PC-9 (cell line): ENCODE measurements around the gene TMEM132D. TPM values are rescaled to one million over a fixed set of nuclear protein-coding genes. Genes with fewer than 3 reads are reported as not detected.

ENCODE experiments used
- BruUV-seq: library from RNA; stranded (reverse); fragments of 400-500 nt; replicated peaks from 2 replicates; lab custom pipeline; 2021; lab: Mats Ljungman, UMichigan
- CTCF ChIA-PET: fragments of 300-600 bp; sonication (Branson Sonifier 250); formaldehyde crosslinking; loops from one replicate; lab custom pipeline; 2022; ENCODE audit warnings: antibody characterized with exemption; lab: Charles Lee
- POLR2A ChIA-PET: fragments of 300-600 bp; sonication (Branson Sonifier 250); formaldehyde crosslinking; loops from one replicate; lab custom pipeline; 2022; ENCODE audit warnings: antibody characterized with exemption; ENCODE audit not compliant: unreplicated experiment; lab: Charles Lee
- DNase-seq, 2 experiments: peaks; one replicate each; pipeline versions ENCODE4 v3.0.0 to v3.0.0-alpha.2; 2015 to 2022; ENCODE audit warnings: mixed read lengths in 1 of 2
- H2AFZ ChIP-seq: fragments of 200-600 bp; sonication (generic); 2 replicates; pipeline ENCODE4 v1.8.1; 2017; ENCODE audit warnings: antibody characterized with exemption
- H3F3A ChIP-seq: fragments of 200-600 bp; sonication (generic); 2 replicates; pipeline ENCODE4 v1.8.1; 2017; ENCODE audit warnings: antibody characterized with exemption, mild to moderate bottlenecking, low read depth; ENCODE audit not compliant: insufficient read depth
- H3K27ac ChIP-seq: fragments of 200-600 bp; sonication (generic); 2 replicates; pipeline ENCODE4 v1.6.1; 2016; ENCODE audit warnings: mixed run types
- H3K27me3 ChIP-seq: fragments of 200-600 bp; sonication (generic); 2 replicates; pipeline ENCODE4 v1.6.1; 2016; ENCODE audit warnings: low read depth, mixed run types; ENCODE audit not compliant: insufficient read depth
- H3K36me3 ChIP-seq: fragments of 200-600 bp; sonication (generic); 2 replicates; pipeline ENCODE4 v1.6.1; 2016; ENCODE audit warnings: low read depth, mixed run types
- H3K4me1 ChIP-seq: fragments of 200-600 bp; sonication (generic); replicated peaks from 2 replicates; pipeline ENCODE4 v1.6.1; 2016; ENCODE audit warnings: mixed run types; ENCODE audit not compliant: insufficient read depth
- H3K4me2 ChIP-seq: fragments of 200-600 bp; sonication (generic); 2 replicates; pipeline ENCODE4 v1.6.1; 2017; ENCODE audit warnings: mixed run types
- H3K4me3 ChIP-seq: fragments of 200-600 bp; sonication (generic); 2 replicates; pipeline ENCODE4 v1.6.1; 2016; ENCODE audit warnings: mixed run types
- H3K79me2 ChIP-seq: fragments of 200-600 bp; sonication (generic); 2 replicates; pipeline ENCODE4 v1.6.1; 2017; ENCODE audit warnings: low read depth, mixed run types
- H3K9me2 ChIP-seq: fragments of 200-600 bp; sonication (generic); 2 replicates; pipeline ENCODE4 v1.8.1; 2017; ENCODE audit warnings: mild to moderate bottlenecking; ENCODE audit not compliant: insufficient read depth
- H3K9me3 ChIP-seq: fragments of 200-600 bp; sonication (generic); 2 replicates; pipeline ENCODE4 v1.8.1; 2016; ENCODE audit warnings: low read depth; ENCODE audit not compliant: insufficient read depth
- H4K20me1 ChIP-seq: fragments of 200-600 bp; sonication (generic); 2 replicates; pipeline ENCODE4 v1.8.1; 2017; ENCODE audit not compliant: insufficient read depth
- EZH2 ChIP-seq: fragments of 200-600 bp; sonication (generic); IDR thresholded peaks from 2 replicates; pipeline ENCODE4 v1.8.0; 2017; ENCODE audit warnings: antibody characterized with exemption, low read depth
- intact Hi-C: fragments of 100-400 bp; cut with micrococcal nuclease; formaldehyde crosslinking; loops from one replicate; pipeline ENCODE4 v1.10.0; 2022; ENCODE audit not compliant: unreplicated experiment
- total RNA-seq: library from RNA; stranded (reverse); gene quantifications from 2 replicates; pipeline ENCODE4 v1.2.3, GENCODE V29; 2021
- TF ChIP-seq, protein P1 (sequence below): fragments of 200-600 bp; sonication (generic); conservative IDR thresholded peaks from 2 replicates; pipeline ENCODE4 v1.6.1; 2017; ENCODE audit warnings: mixed run types, antibody characterized with exemption, mild to moderate bottlenecking, moderate library complexity

The TMEM132D gene
- total RNA-seq, 1 experiment from 2014 or later, result not detected

DNA sequence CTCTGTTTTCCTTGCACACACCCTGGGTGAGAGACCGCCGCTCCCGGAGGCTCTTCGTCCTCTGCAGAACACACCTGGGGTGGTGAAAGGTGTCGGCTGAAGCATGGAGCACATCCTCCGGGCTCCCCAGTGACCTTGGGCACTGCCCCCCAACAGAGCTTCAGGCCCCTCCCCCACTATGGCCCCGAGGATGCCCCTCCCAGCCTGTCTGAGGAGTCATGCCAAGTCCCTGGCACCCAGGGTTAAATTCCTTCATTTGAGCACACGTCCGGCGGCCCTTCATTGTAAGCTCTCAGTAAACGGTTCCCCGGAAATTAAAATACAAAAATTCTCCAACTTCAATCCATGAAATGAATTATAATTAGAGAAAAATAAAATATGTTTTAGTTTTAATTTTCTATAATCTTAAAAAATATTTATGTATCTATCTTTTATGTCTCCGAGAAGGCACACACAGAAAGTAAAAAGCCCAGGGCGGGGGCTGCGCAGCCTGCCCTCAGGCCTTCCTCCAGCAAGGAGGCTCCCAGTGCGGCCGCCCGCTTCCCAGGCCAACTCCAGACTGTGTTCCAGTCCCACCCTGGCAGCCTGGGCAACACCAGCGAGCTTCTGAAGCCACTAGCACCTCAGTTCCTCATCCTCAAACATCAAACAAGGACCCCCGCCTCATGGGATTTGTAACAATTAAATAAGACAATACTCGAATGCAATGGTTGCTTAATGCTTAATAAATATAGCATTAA, 63.5 kb downstream of the TMEM132D start:
- Histone ChIP-seq H3F3A (no peaks in the 10 kb centered on the region), H3K9me3 (no peaks in the 10 kb centered on the region), H3K4me1 (no peaks in the 10 kb centered on the region), H3K4me2 (no peak overlapping the region), H3K4me3 (no peak overlapping the region), H4K20me1 (no peaks in the 10 kb centered on the region), H3K9me2 (no peaks in the 10 kb centered on the region), H3K27ac (no peak overlapping the region), H3K36me3 (no peaks in the 10 kb centered on the region), H3K79me2 (no peaks in the 10 kb centered on the region), H3K27me3 (peaks cover 51% of the 10 kb centered on the region), H2AFZ (no peak overlapping the region)
- intact Hi-C loops, result no loop called here
- no peak for TF ChIP-seq EZH2
- BruUV-seq, result no TSS peak
- DNase-seq, result no peak
- CTCF ChIA-PET, result no interaction called here
- POLR2A ChIA-PET, result no interaction called here

DNA sequence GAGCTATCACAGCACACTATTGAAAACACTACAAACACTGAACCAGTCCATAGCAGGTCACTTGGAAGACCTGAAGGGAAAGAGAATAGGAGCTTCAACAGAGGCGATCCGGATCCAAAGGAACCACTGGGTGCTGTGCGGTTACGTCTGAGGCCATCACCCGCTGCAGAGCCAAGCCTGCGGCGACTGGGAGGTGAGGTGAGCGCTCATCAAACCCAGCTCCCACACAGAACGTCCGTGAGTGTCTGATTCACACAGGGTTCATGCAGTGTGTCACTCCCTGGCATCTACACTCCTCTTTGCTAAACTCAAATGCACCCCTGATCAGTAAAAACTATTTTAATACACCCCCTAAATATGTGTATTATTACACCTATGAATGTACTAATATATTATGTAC, 64.1 kb downstream of the TMEM132D start:
- TF ChIP-seq, protein P1, sequence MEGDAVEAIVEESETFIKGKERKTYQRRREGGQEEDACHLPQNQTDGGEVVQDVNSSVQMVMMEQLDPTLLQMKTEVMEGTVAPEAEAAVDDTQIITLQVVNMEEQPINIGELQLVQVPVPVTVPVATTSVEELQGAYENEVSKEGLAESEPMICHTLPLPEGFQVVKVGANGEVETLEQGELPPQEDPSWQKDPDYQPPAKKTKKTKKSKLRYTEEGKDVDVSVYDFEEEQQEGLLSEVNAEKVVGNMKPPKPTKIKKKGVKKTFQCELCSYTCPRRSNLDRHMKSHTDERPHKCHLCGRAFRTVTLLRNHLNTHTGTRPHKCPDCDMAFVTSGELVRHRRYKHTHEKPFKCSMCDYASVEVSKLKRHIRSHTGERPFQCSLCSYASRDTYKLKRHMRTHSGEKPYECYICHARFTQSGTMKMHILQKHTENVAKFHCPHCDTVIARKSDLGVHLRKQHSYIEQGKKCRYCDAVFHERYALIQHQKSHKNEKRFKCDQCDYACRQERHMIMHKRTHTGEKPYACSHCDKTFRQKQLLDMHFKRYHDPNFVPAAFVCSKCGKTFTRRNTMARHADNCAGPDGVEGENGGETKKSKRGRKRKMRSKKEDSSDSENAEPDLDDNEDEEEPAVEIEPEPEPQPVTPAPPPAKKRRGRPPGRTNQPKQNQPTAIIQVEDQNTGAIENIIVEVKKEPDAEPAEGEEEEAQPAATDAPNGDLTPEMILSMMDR, result no peak
- no peak for TF ChIP-seq EZH2
- H3K4me2 ChIP-seq, result no peak overlapping the region
- CTCF ChIA-PET, result no interaction called here

DNA sequence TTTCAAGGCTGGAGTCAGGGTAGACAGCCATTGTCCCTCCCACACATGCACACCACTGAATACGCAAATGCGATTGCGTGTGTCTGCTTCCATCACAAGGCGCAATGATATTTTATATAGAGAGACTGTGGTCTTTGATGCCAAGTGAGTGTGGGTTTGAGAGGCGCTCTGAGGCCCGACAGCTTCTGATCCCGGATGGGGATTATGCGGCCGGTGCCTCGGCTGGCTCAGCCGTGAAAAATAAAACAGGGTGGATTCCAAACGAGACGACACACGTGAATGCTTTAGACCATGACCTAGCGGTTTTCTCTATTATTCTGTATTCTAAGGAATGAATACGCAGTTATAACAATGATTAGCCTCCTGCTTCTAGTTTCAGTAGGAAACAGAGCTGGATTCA, 72.5 kb downstream of the TMEM132D start:
- intact Hi-C loops, result no loop called here
- no peak overlapping the region for H3K4me2 ChIP-seq
- H3F3A ChIP-seq, result no peaks in the 10 kb centered on the region
- no peaks in the 10 kb centered on the region for H3K4me1 ChIP-seq
- H4K20me1 ChIP-seq, result no peaks in the 10 kb centered on the region
- POLR2A ChIA-PET, result no interaction called here
- BruUV-seq, result no TSS peak
- CTCF ChIA-PET, result no interaction called here
- H3K9me2 ChIP-seq, result no peaks in the 10 kb centered on the region
- H3K27ac ChIP-seq, result no peak overlapping the region
- no peak overlapping the region for H2AFZ ChIP-seq
- TF ChIP-seq, protein P1, result no peak
- TF ChIP-seq EZH2, result no peak
- H3K79me2 ChIP-seq, result no peaks in the 10 kb centered on the region
- no peak overlapping the region for H3K4me3 ChIP-seq
- no peak for DNase-seq
- H3K27me3 ChIP-seq, result peaks cover 48% of the 10 kb centered on the region
- H3K9me3 ChIP-seq, result no peaks in the 10 kb centered on the region
- no peaks in the 10 kb centered on the region for H3K36me3 ChIP-seq

More for the DNA sequence above, 64.1 kb downstream of the TMEM132D start:
- H3K9me2 ChIP-seq, result no peaks in the 10 kb centered on the region
- no peak overlapping the region for H2AFZ ChIP-seq
- DNase-seq, result no peak
- H3K79me2 ChIP-seq, result no peaks in the 10 kb centered on the region
- intact Hi-C loops, result no loop called here
- no peaks in the 10 kb centered on the region for H4K20me1 ChIP-seq
- H3K36me3 ChIP-seq, result no peaks in the 10 kb centered on the region
- no TSS peak for BruUV-seq
- POLR2A ChIA-PET, result no interaction called here
- no peaks in the 10 kb centered on the region for H3K9me3 ChIP-seq
- H3K4me3 ChIP-seq, result no peak overlapping the region
- no peaks in the 10 kb centered on the region for H3F3A ChIP-seq
- no peak overlapping the region for H3K27ac ChIP-seq
- no peaks in the 10 kb centered on the region for H3K4me1 ChIP-seq
- peaks cover 58% of the 10 kb centered on the region for H3K27me3 ChIP-seq
